Testis (tissue), 5 donors: Measurements from ENCODE around the gene IGFBP3. TPM values are rescaled to one million over a fixed set of nuclear protein-coding genes. Genes with fewer than 3 reads are reported as not detected.
A peak's percentile ranks its signal among the peaks of the same experiment; 100 is the strongest.

Source experiments
- DNase-seq: peaks from one replicate; pipeline ENCODE4 v3.0.0-alpha.2; 2019
- H3K27ac ChIP-seq, 2 donors: fragments of 200-600 bp; sonication (generic); one replicate each; pipeline ENCODE4 v1.5.1; 2019
- H3K27me3 ChIP-seq: fragments of 200-600 bp; sonication (generic); one replicate; pipeline ENCODE4 v1.5.1; 2019
- H3K36me3 ChIP-seq: fragments of 200-600 bp; sonication (generic); one replicate; pipeline ENCODE4 v1.5.1; 2017; ENCODE audit warnings: low read depth; ENCODE audit errors: missing control alignments
- H3K4me1 ChIP-seq: fragments of 200-600 bp; sonication (generic); one replicate; pipeline ENCODE4 v1.5.1; 2019
- H3K4me3 ChIP-seq, 2 donors: fragments of 200-600 bp; sonication (generic); one replicate each; pipeline ENCODE4 v1.5.1; 2017 to 2019
- H3K9me3 ChIP-seq: fragments of 200-600 bp; sonication (generic); one replicate; pipeline ENCODE4 v1.5.1; 2017
- CTCF ChIP-seq, 3 experiments: fragments of 450-650 bp in 2 of 3; fragments of 200-600 bp in 1 of 3; sonication (generic) in 1 of 3; IDR thresholded peaks; one replicate each; pipeline ENCODE4 v1.5.1; 2016 to 2019; ENCODE audit warnings: antibody characterized with exemption in 3 of 3, mild to moderate bottlenecking in 2 of 3, moderate library complexity in 1 of 3
- POLR2A ChIP-seq: fragments of 450-650 bp; IDR thresholded peaks from one replicate; pipeline ENCODE4 v1.6.1; 2017; ENCODE audit warnings: antibody characterized with exemption, mild to moderate bottlenecking, moderate library complexity
- WGBS, 2 donors: methylation state at CpG; one replicate each; pipeline ENCODE4 v1.1.5; 2018; 5-methylcytosine and 5-hydroxymethylcytosine counted together
- intact Hi-C: fragments of 100-400 bp; cut with DNase I; formaldehyde crosslinking; loops from one replicate; pipeline ENCODE4 v1.15.1; 2023; ENCODE audit warnings: low total_unique reads
- long read RNA-seq, 2 donors: transcript quantifications; one replicate each; lab custom pipeline, GENCODE V29; 2026
- polyA plus RNA-seq: library from polyadenylated mRNA; stranded (reverse); fragments of 350-450 nt; fragmentation: Illumina TruSeq; extraction: RNeasy Lipid Tissue Mini Kit (QIAGEN cat#74804); gene quantifications from one replicate; pipeline ENCODE4 v1.2.3, GENCODE V29; 2014; ENCODE audit warnings: low read depth, low replicate concordance; ENCODE audit not compliant: insufficient read depth
- total RNA-seq, 2 donors: library from RNA; depleted of rRNA; stranded (reverse); fragments of >200 nt; gene quantifications; one replicate each; pipeline ENCODE4 v1.2.3, GENCODE V29; 2016

IGFBP3 gene
- total RNA-seq (10 to 100 TPM; 20.4 to 79.8 TPM), polyA plus RNA-seq (33.1 TPM)
- long read RNA-seq, donor 1, transcript IGFBP3-201 (5 exons, 2,262 nt), result major isoform, 15 of 16 reads
- long read RNA-seq, donor 1, partial matches to known transcripts, result 0 of 16 reads
- long read RNA-seq, donor 1, other reads (novel, unspliced or antisense), result 0 of 16 reads
- long read RNA-seq, donor 2, transcript IGFBP3-201 (5 exons, 2,262 nt), result major isoform, 14 of 14 reads
- long read RNA-seq, donor 2, partial matches to known transcripts, result 0 of 14 reads
- long read RNA-seq, donor 2, other reads (novel, unspliced or antisense), result 0 of 14 reads

GRCh38 chr7:45920502-45921380, at the start of gene IGFBP3:
TSS of gene IGFBP3 (minus strand) at chr7:45921272. CDS start at chr7:45921140, 132 bp downstream.
- peak within 1 kb of the TSS; percentile 52 to 59 for H3K4me3 ChIP-seq
- WGBS, 2 donors, result 0 to 1% methylated on average over 15 to 45 of the region's 111 CpGs

GRCh38 chr7:45970454-45970853, 49.4 kb upstream of the IGFBP3 start:
- TF ChIP-seq CTCF (IDR thresholded peaks at IDR 0.05), result no peak
- no peak for TF ChIP-seq POLR2A
- H3K36me3 ChIP-seq, result no peaks in the 10 kb centered on the region
- no peak overlapping the region for H3K4me3 ChIP-seq
- intact Hi-C loops, result no loop called here
- no peak for DNase-seq
- H3K4me1 ChIP-seq, result peaks cover 5% of the 10 kb centered on the region
- no peaks in the 10 kb centered on the region for H3K27me3 ChIP-seq
- WGBS, 2 donors, result 68 to 94% methylated on average over 2 of the region's 2 CpGs
- no peaks in the 10 kb centered on the region for H3K9me3 ChIP-seq
- no peak overlapping the region for H3K27ac ChIP-seq

More at GRCh38 chr7:45920502-45921380, at the start of gene IGFBP3:
- intact Hi-C loops, result loop anchor here (5.0 to 10.0 kb wide), 2 partner anchors 434 to 1167 kb away; no protein-coding TSS in a partner anchor
- DNase-seq, result peak; percentile 73
- peaks cover 5% of the 10 kb centered on the region for H3K4me1 ChIP-seq
- no peaks in the 10 kb centered on the region for H3K9me3 ChIP-seq
- H3K36me3 ChIP-seq, result no peaks in the 10 kb centered on the region
- H3K27me3 ChIP-seq, result no peaks in the 10 kb centered on the region
- H3K27ac ChIP-seq, result peak within 1 kb of the TSS in 1 of 2 donors; percentile 8
- TF ChIP-seq POLR2A (no peak), CTCF (IDR thresholded peaks at IDR 0.05) (no peak)

- no peak for DNase-seq
- TF ChIP-seq POLR2A (no peak), CTCF (IDR thresholded peaks at IDR 0.05) (no peak)
- H3K27me3 ChIP-seq, result no peaks in the 10 kb centered on the region
- intact Hi-C loops, result no loop called here
- no peak overlapping the region for H3K27ac ChIP-seq
- no peak overlapping the region for H3K4me3 ChIP-seq
- 84 to 89% methylated on average over 4 to 5 of the region's 5 CpGs for WGBS, 2 donors
- no peaks in the 10 kb centered on the region for H3K9me3 ChIP-seq
- no peaks in the 10 kb centered on the region for H3K36me3 ChIP-seq
- peaks cover 5% of the 10 kb centered on the region for H3K4me1 ChIP-seq
Measured at GRCh38 chr7:45969940-45970339, 48.9 kb upstream of the IGFBP3 start.

- no peak overlapping the region for H3K27ac ChIP-seq
- H3K27me3 ChIP-seq, result no peaks in the 10 kb centered on the region
- TF ChIP-seq CTCF (IDR thresholded peaks at IDR 0.05) (no peak), POLR2A (no peak)
- H3K36me3 ChIP-seq, result no peaks in the 10 kb centered on the region
- peaks cover 1% of the 10 kb centered on the region for H3K4me1 ChIP-seq
- H3K4me3 ChIP-seq, result no peak overlapping the region
- no peak for DNase-seq
- H3K9me3 ChIP-seq, result no peaks in the 10 kb centered on the region
- WGBS, 2 donors, result 75 to 80% methylated on average over 10 of the region's 10 CpGs
- intact Hi-C loops, result no loop called here
Measured at GRCh38 chr7:45968856-45969541, 47.9 kb upstream of the IGFBP3 start.
